Measurements from ENCODE around the gene TUBAL3.

The TUBAL3 gene

DNA sequence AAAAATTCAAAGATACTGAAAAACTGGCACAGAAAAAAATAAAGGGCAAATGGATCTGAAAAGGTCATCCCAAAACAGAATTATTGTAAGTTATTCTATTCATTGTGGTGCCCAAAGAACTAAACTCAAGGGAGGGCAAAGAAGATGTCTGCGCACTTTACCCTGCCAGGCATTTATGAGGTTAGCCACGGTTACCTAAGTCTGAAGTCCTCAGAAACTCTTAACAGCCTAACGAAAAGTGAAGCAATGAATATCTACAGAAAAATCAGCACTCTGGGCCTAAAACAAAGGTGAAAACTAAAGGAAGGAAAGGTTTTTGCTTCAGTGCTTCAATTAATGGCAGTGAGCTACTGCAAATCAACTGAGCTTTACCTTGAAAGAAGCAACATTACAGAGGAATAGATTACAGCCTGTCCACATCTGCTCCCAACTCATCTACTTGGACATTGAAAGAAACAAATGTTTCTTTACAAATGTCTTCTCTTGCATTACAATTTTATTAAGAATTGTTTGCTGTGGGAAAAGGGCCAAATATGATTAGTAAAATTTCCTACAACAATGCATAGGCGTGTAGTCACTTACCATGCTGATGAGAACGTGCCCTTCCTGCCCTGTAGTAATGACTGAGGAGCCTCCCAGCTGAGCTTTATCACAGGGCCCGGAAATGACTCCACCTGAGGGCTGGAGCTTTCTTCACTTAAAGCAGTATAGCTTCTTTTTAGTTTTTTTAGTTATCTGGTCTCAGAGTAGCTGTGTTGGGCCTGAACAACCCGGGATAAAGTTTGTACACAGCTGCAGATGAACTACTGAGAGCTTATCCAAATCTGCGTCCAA lies at the start of gene TUBAL3:
TUBAL3 (minus strand) TSS at position 621 of the 834 bp plus-strand sequence; CDS start at position 585, 36 bp downstream.
- no peak within 1 kb of the TSS for H3K4me3 ChIP-seq (ENCODE audit: low read depth, low read length)
- no peak for DNase-seq (ENCODE audit: low read depth)
- TF ChIP-seq, protein P1, sequence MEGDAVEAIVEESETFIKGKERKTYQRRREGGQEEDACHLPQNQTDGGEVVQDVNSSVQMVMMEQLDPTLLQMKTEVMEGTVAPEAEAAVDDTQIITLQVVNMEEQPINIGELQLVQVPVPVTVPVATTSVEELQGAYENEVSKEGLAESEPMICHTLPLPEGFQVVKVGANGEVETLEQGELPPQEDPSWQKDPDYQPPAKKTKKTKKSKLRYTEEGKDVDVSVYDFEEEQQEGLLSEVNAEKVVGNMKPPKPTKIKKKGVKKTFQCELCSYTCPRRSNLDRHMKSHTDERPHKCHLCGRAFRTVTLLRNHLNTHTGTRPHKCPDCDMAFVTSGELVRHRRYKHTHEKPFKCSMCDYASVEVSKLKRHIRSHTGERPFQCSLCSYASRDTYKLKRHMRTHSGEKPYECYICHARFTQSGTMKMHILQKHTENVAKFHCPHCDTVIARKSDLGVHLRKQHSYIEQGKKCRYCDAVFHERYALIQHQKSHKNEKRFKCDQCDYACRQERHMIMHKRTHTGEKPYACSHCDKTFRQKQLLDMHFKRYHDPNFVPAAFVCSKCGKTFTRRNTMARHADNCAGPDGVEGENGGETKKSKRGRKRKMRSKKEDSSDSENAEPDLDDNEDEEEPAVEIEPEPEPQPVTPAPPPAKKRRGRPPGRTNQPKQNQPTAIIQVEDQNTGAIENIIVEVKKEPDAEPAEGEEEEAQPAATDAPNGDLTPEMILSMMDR (IDR thresholded peaks at IDR 0.05; ENCODE audit: control insufficient read depth, extremely low read depth, insufficient read depth) = no peak

DNA sequence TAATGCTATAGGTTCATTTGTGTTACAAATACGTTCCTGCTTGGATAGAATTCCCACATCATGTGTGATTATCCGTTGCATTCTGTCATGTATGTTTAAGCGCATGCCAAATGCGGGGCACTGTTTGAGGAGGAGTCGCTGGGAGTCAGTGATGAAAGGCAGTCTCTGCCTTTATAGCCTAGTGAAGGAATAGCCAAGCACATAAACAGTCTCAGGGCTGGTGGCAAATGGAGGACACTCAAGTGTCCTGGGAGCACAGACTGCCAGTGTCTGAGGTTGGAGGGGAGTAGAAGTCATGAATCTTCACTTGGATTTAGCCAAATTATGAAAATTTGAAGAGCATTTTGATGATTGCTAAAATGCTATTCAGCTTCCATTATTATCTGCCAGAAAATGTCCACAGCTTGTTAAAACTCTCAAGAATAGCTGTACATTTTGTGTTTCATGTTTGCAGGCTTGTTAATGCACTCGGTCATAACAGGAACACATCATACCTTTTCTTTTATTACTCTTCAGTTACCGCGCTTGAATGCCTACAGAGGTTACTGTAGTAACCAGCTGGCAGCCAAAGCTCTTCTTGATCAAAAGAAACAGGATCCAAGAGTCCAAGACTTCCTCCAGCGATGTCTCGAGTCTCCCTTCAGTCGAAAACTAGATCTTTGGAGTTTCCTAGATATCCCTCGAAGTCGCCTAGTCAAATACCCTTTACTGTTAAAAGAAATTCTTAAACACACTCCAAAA lies 49.3 kb upstream of the TUBAL3 start:
- TF ChIP-seq, protein P1 (IDR thresholded peaks at IDR 0.05; ENCODE audit: control insufficient read depth, extremely low read depth, insufficient read depth) = no peak
- no peak for DNase-seq (ENCODE audit: low read depth)
- no peak overlapping the region for H3K4me3 ChIP-seq (ENCODE audit: low read depth, low read length)

DNA sequence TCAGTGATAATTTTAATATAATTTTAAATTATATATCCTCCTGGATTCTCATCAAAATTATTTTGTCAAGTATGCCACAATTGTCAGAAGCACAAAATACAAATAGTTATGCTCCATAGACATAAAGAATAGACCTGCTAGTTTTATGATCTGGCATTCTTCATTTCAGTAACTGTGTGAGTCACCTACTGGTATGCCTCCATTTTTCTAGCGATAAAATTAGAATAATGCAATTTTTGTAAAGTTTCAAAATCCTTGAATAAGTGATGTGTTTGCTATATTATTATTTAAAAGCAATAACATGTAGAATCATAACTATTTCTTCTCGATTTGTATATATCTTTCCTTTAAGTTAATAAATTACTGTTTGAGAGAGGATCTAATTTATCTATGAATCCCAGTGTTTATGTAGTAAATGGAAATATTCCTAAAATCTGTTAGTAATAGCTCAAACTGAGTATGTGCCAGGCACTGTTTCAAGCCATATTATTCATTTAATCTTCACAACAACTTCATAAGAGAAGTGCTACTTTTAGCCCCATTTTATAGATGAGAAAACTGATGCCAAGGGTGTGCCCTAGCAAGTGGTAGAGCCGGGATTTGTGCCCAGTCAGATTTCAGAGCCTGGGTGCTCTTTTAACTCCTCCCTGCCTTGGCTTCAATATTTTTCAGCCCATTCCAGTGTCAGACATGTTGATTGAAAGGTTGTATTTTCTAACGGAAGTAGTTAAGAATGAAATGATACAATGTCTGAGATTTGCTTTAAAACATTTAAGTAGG lies 46.2 kb upstream of the TUBAL3 start:
- H3K4me3 ChIP-seq (ENCODE audit: low read depth, low read length) = no peak overlapping the region
- no peak for DNase-seq (ENCODE audit: low read depth)
- TF ChIP-seq, protein P1 (IDR thresholded peaks at IDR 0.05; ENCODE audit: control insufficient read depth, extremely low read depth, insufficient read depth) = no peak

DNA sequence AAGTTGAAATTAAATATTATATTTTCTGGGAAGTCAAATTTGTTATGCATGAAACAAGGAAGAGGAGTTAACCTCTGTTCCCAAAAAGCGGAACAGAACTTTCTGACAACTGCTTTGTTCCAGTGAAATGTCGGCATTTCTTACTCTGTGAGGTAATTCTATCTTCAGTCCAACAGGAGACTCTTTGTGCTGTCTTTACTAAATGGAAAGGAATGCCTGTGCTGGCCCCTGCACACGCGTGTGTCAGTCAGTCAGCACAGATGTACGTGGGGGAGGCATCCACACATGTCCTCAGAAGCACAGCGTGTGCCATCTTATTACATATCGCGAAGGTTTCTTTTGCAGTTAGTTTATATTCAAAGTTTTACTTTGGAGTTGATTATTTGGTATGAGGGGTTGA lies 45.2 kb upstream of the TUBAL3 start:
- DNase-seq (ENCODE audit: low read depth) = no peak
- TF ChIP-seq, protein P1 (IDR thresholded peaks at IDR 0.05; ENCODE audit: control insufficient read depth, extremely low read depth, insufficient read depth) = no peak
- H3K4me3 ChIP-seq (ENCODE audit: low read depth, low read length) = peak overlapping the region; percentile 83

DNA sequence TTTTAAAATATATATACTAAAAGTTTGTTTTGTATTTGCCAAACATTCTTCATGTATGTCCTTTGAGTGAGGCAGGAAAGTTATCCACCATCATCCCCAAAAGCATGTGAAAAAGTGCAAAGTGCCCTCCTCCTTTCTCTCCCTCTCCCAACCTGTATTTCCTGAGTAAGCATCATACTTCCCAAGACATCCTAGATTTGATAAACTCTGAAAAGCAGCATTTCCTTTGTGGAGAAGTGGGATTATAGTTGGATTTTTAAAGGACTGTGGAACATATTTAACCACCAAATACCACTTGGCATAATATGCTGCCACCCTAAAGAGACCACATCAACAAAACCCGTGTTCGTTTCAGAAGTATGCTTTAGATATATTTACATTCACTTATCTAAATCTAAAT lies 44.6 kb upstream of the TUBAL3 start:
- H3K4me3 ChIP-seq (ENCODE audit: low read depth, low read length) = peak overlapping the region; percentile 83
- TF ChIP-seq, protein P1 (IDR thresholded peaks at IDR 0.05; ENCODE audit: control insufficient read depth, extremely low read depth, insufficient read depth) = no peak
- DNase-seq (ENCODE audit: low read depth) = no peak

DNA sequence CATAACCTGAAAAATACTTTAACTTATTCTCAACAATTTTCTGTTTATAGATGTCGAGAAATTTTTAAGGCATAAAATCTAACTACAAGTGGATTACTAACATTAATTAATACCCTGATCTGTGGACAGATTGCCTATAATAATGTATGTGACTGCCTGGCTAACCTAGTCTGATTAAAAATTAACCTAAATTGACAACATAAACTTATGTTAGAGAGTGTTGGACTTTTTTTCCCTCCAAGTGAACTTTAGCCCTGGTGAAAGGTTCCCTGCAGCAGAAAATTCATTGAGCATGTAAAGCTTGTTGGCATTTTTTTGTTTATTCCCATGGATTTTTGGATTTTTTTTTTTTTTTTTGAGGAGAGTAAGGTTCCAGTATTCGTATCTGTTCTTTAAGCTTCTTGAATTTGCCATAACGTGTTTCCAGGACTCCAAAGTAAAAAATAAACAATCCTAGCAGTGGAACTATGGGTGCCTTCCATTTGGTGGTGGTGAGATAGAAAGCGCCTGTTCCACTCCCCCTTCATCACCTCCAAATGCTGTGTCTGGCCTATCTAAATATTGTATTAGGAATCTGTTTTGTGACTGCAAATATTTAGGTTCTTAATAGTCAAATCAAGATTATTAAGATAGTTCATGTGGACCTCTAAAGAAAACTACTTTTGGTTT lies 43.8 kb upstream of the TUBAL3 start:
- DNase-seq (ENCODE audit: low read depth) = no peak
- peak overlapping the region; percentile 83 for H3K4me3 ChIP-seq (ENCODE audit: low read depth, low read length)
- TF ChIP-seq, protein P1 (IDR thresholded peaks at IDR 0.05; ENCODE audit: control insufficient read depth, extremely low read depth, insufficient read depth) = no peak
